ENCODE data around the gene HDGF.
A peak's percentile ranks its signal among the peaks of the same experiment; 100 is the strongest.

The HDGF gene

GRCh38 chr1:156750711-156751450 is 594 bp downstream of the HDGF start:
- Histone ChIP-seq H3K9me3 (no peaks in the 10 kb centered on the region), H3K27me3 (no peaks in the 10 kb centered on the region), H3K4me3 (ENCODE audit: low read depth in 1 of 2, low read length in 1 of 2) (peak overlapping the region; percentile 83 to 91), H3K4me1 (ENCODE audit: control insufficient read depth in 1 of 2, insufficient read depth in 1 of 2, low read depth in 1 of 2, low read length in 1 of 2) (peaks cover 75 to 78% of the 10 kb centered on the region in 2 experiments), H3K36me3 (no peaks in the 10 kb centered on the region), H3K27ac (peak overlapping the region; percentile 90)
- TF ChIP-seq CTCF (IDR thresholded peaks at IDR 0.05), result no peak

- TF ChIP-seq CTCF (IDR thresholded peaks at IDR 0.05), result no peak
- Histone ChIP-seq H3K36me3 (no peaks in the 10 kb centered on the region), H3K27ac (peak overlapping the region; percentile 90), H3K4me3 (ENCODE audit: low read depth in 1 of 2, low read length in 1 of 2) (peak overlapping the region; percentile 83 to 91), H3K27me3 (no peaks in the 10 kb centered on the region), H3K4me1 (ENCODE audit: control insufficient read depth in 1 of 2, insufficient read depth in 1 of 2, low read depth in 1 of 2, low read length in 1 of 2) (peaks cover 82 to 85% of the 10 kb centered on the region in 2 experiments), H3K9me3 (no peaks in the 10 kb centered on the region)
Measured at GRCh38 chr1:156750191-156750672, 1.2 kb downstream of the HDGF start.

- no peaks in the 10 kb centered on the region for H3K36me3 ChIP-seq
- no peak for TF ChIP-seq CTCF (IDR thresholded peaks at IDR 0.05)
- peak overlapping the region; percentile 90 for H3K27ac ChIP-seq
- peak overlapping the region; percentile 83 to 91 for H3K4me3 ChIP-seq (ENCODE audit: low read depth in 1 of 2, low read length in 1 of 2)
- no peaks in the 10 kb centered on the region for H3K9me3 ChIP-seq
- H3K27me3 ChIP-seq, result no peaks in the 10 kb centered on the region
- H3K4me1 ChIP-seq (ENCODE audit: control insufficient read depth in 1 of 2, insufficient read depth in 1 of 2, low read depth in 1 of 2, low read length in 1 of 2), result peaks cover 86 to 88% of the 10 kb centered on the region in 2 experiments
Measured at GRCh38 chr1:156749419-156750118, 1.9 kb downstream of the HDGF start.

GRCh38 chr1:156748670-156749418 is 2.6 kb downstream of the HDGF start:
- H3K4me1 ChIP-seq (ENCODE audit: control insufficient read depth in 1 of 2, insufficient read depth in 1 of 2, low read depth in 1 of 2, low read length in 1 of 2), result peaks cover 82 to 86% of the 10 kb centered on the region in 2 experiments
- TF ChIP-seq CTCF (IDR thresholded peaks at IDR 0.05), result no peak
- peak overlapping the region; percentile 90 for H3K27ac ChIP-seq
- H3K27me3 ChIP-seq, result no peaks in the 10 kb centered on the region
- H3K36me3 ChIP-seq, result peaks cover 7% of the 10 kb centered on the region
- peak overlapping the region; percentile 83 to 91 for H3K4me3 ChIP-seq (ENCODE audit: low read depth in 1 of 2, low read length in 1 of 2)
- no peaks in the 10 kb centered on the region for H3K9me3 ChIP-seq

Measured in neutrophil (primary cell).